ENCODE data around the gene ST3GAL3. TPM values are rescaled to one million over a fixed set of nuclear protein-coding genes. Genes with fewer than 3 reads are reported as not detected.

Gene ST3GAL3
- total RNA-seq, 4 donors from 2014 or later = 32.2 to 57.4 (median 38.3) TPM

DNA sequence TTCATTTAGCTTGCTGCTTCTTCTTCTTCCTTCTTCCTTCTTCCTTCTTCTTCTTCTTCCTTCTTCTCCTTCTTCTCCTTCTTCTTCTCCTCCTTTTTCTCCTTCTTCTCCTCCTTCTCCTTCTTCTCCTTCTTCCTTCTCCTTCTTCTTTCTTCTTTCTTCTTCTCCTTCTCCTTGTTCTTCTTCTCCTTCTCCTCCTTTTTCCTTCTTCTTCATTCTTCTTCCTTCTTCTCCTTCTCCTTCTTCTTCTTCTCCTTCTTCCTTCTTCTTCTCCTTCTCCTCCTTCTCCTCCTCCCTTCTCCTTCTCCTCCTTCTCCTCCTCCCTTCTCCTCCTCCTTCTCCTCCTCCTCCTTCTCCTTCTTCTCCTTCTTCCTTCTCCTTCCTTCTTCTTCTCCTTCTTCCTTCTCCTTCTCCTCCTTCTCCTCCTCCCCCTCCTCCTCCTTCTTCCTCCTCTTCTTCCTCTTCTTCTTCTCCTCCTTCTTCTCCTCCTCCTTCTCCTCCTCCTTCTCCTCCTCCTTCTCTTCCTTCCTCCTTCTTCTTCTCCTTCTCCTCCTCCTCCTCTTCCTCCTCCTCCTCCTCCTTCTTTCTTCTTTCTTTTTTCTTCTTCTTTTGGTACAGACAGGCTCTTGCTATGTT lies 110.1 kb downstream of the ST3GAL3 start:
- no peak for DNase-seq
- H3K36me3 ChIP-seq = peaks cover 0 to 28% of the 10 kb centered on the region in 2 donors
- intact Hi-C loops (cut with DNase I; ENCODE audit: low total_unique reads) = no loop called here
- H3K27me3 ChIP-seq = no peaks in the 10 kb centered on the region
- TF ChIP-seq CTCF (IDR thresholded peaks at IDR 0.05 in 4 of 5, conservative IDR thresholded peaks at IDR 0.05 in 1 of 5) (no peak), POLR2A (IDR thresholded peaks at IDR 0.05) (no peak)
- H3K4me1 ChIP-seq = peaks cover 10 to 12% of the 10 kb centered on the region in 2 donors
- H3K27ac ChIP-seq = no peak overlapping the region
- no peaks in the 10 kb centered on the region for H3K9me3 ChIP-seq
- in situ Hi-C loops (cut with MboI; ENCODE audit: low sequenced_read_pairs in 4 of 4) = no loop called here
- ATAC-seq = no peak
- H3K4me3 ChIP-seq = no peak overlapping the region

GRCh38 chr1:43818691-43819090 lies 111.4 kb downstream of the ST3GAL3 start:
- Histone ChIP-seq H3K9me3 (no peaks in the 10 kb centered on the region), H3K27me3 (no peaks in the 10 kb centered on the region), H3K4me3 (no peak overlapping the region), H3K36me3 (peaks cover 0 to 28% of the 10 kb centered on the region in 2 donors), H3K27ac (no peak overlapping the region), H3K4me1 (peaks cover 12 to 16% of the 10 kb centered on the region in 2 donors)
- in situ Hi-C loops (cut with MboI; ENCODE audit: low sequenced_read_pairs in 4 of 4) (no loop called here), intact Hi-C loops (cut with DNase I; ENCODE audit: low total_unique reads) (no loop called here)
- ATAC-seq (no peak), DNase-seq (no peak)
- TF ChIP-seq CTCF (IDR thresholded peaks at IDR 0.05 in 4 of 5, conservative IDR thresholded peaks at IDR 0.05 in 1 of 5) (no peak), POLR2A (IDR thresholded peaks at IDR 0.05) (no peak)

GRCh38 chr1:43819357-43819756 lies 112.0 kb downstream of the ST3GAL3 start:
- Histone ChIP-seq H3K4me3 (no peak overlapping the region), H3K27ac (no peak overlapping the region), H3K4me1 (peaks cover 12 to 19% of the 10 kb centered on the region in 2 donors), H3K9me3 (no peaks in the 10 kb centered on the region), H3K27me3 (no peaks in the 10 kb centered on the region), H3K36me3 (peaks cover 0 to 28% of the 10 kb centered on the region in 2 donors)
- TF ChIP-seq CTCF (IDR thresholded peaks at IDR 0.05 in 4 of 5, conservative IDR thresholded peaks at IDR 0.05 in 1 of 5) = no peak
- no peak for TF ChIP-seq POLR2A (IDR thresholded peaks at IDR 0.05)
- in situ Hi-C loops (cut with MboI; ENCODE audit: low sequenced_read_pairs in 4 of 4) = no loop called here
- ATAC-seq = no peak
- intact Hi-C loops (cut with DNase I; ENCODE audit: low total_unique reads) = no loop called here
- DNase-seq = no peak

GRCh38 chr1:43821471-43821870 lies 114.1 kb downstream of the ST3GAL3 start:
- no peak for ATAC-seq
- H3K4me3 ChIP-seq = no peak overlapping the region
- DNase-seq = no peak
- H3K4me1 ChIP-seq = peaks cover 12 to 19% of the 10 kb centered on the region in 2 donors
- no peak for TF ChIP-seq CTCF (IDR thresholded peaks at IDR 0.05 in 4 of 5, conservative IDR thresholded peaks at IDR 0.05 in 1 of 5)
- peak overlapping the region in 2 of 4 donors; percentile 39 to 54 for H3K27ac ChIP-seq
- no peaks in the 10 kb centered on the region for H3K27me3 ChIP-seq
- in situ Hi-C loops (cut with MboI; ENCODE audit: low sequenced_read_pairs in 4 of 4) = no loop called here
- no peaks in the 10 kb centered on the region for H3K9me3 ChIP-seq
- H3K36me3 ChIP-seq = peaks cover 0 to 9% of the 10 kb centered on the region in 2 donors
- intact Hi-C loops (cut with DNase I; ENCODE audit: low total_unique reads) = loop anchor here (5.0 kb wide), 1 partner anchor 59 kb away; no protein-coding TSS in a partner anchor
